HG03565 (cell line): ENCODE results near the gene MLPH.

ENCODE experiments used
- ATAC-seq: cut with Tn5 transposase; IDR thresholded peaks from one replicate; pipeline ENCODE4 v1.9.1; 2021; ENCODE audit warnings: mild to moderate bottlenecking, moderate library complexity; ENCODE audit not compliant: unreplicated experiment

Gene MLPH

GRCh38 chr2:237475704-237476141 is 11.3 kb upstream of the MLPH start:
- no peak for ATAC-seq

DNA sequence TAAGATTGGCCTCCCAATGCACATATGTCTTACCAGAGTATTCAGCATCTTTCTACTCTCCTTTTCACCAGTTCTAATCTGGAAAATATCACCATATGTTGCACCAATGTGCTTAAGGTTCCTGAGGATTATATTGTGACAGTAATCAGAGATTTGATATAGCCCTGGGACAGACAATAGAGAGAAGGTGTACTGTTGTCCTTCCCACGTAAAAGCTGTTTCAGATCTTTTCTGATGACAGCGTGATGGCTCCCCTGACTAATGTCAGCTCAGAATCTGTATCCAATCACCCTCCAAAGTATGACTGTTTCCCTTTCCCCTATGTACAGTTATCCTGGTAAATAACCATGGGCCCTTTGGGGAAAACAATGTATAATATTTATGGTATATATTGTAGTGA is 9.0 kb upstream of the MLPH start:
- no peak for ATAC-seq

- ATAC-seq = no peak
Measured at GRCh38 chr2:237478979-237479378, 8.1 kb upstream of the MLPH start.

DNA sequence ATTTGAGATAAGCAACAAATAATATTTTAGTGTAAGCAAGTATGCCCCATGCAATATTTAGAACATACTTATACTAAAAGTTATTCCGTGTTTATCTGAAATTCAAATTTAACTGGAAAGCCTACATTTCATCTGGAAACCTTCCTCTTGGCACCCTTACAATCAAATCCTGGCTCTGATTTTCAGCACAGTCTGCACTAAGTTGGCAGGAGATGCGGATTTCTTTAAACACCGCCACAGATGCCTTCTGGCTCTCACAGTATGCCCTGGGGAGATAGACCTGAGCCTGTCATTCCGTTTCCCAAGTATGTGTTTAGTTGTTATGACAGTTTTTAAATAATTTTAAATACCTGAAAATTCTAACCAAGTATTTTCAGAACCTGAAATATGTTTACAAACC is 7.3 kb upstream of the MLPH start:
- no peak for ATAC-seq

DNA sequence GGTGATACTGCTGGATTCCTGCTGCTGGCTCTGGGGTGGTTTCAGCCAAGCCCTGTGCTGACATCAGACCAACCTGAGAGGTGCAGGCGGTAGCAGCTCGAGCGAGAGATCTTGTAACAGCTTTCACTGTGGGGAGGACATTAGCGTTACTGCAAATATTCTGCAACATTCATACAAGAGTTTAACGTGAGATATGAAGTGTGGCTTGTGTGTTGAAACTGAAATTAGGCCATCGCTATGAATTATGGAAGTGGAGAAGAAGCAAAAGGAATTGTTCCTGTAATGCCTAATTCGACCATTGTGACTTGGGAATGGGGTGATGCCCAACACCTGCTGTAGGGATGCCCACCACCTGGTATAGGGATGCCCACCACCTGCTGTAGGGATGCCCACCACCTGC is 6.5 kb upstream of the MLPH start:
- no peak for ATAC-seq

GRCh38 chr2:237480988-237481525 is 6.0 kb upstream of the MLPH start:
- no peak for ATAC-seq

DNA sequence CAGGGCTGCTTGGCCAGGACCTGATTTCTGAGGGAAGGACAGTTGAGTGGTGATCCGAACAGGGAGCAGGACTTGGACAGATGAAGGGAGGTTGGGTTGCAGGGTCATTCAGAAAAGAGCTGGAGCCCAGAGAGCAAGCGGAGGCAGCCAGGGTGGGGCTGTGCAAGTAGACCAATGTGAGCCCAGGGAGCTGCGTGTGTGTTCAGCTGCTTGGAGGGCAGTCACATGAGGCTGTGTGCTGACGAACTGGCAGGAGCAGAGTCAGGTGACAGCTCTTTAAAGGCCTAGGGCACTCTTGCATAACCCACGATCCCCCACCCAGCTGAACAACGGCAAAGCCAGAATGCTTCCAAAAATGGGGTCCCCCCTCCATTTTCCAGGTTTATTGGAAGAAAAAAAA is 4.6 kb upstream of the MLPH start:
- no peak for ATAC-seq

DNA sequence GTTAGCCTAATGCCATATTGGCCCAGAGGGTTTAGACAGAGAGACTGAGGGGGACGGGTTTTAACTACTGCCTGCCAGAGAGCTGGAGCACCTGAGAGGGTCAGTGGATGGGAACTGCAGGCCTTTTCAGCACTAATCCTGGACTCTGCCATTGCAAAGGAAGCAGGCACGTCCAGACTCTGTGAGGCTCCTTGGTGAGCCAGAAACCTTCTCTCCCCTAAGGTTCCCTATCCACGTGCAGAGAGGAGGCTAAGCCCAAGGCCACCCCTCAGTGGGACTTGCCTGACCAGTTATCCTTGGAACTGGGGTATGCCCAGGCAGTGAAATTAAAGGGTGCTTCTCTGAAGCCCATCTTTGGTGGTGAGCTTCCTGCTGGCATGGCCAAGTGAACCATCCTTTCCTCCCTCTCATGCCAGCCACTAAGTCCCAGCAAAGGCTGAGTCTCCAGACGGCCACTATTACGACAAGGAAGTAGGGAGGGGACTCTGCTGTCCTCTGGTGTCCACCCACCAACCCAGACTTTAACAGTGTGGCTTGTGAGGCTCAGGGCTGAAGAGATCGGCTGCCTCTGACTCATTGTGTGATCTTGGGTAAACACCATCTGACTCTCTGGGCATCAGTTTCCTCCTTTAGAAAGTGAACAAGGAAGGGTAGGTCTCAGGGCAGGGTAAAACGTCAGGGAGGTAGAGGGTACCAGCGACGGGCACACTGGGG is 3.9 kb upstream of the MLPH start:
- no peak for ATAC-seq

DNA sequence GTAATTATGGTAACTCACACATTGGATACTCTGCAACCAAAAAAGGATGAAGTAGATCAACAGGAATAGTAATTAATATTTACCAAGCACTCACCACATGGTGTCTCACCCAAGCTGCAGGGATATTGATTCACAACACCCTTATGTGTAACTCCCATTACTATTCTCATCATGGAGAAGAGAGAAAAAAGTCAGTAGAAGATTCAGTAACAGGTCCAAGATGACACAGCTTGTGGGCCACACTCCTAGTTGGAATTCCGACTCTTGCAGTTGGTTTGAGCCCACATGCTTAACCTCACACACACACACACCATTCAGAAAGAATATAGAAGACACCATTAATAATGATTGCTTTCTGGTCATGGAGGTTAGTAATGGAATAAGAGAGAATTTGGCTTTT is 1.7 kb upstream of the MLPH start:
- ATAC-seq = no peak

- no peak for ATAC-seq
Measured at GRCh38 chr2:237485844-237486243, 1.2 kb upstream of the MLPH start.

GRCh38 chr2:237486334-237486818 is 675 bp upstream of the MLPH start:
- ATAC-seq = no peak

- ATAC-seq = no peak
Measured at GRCh38 chr2:237487496-237487895, 445 bp downstream of the MLPH start.

DNA sequence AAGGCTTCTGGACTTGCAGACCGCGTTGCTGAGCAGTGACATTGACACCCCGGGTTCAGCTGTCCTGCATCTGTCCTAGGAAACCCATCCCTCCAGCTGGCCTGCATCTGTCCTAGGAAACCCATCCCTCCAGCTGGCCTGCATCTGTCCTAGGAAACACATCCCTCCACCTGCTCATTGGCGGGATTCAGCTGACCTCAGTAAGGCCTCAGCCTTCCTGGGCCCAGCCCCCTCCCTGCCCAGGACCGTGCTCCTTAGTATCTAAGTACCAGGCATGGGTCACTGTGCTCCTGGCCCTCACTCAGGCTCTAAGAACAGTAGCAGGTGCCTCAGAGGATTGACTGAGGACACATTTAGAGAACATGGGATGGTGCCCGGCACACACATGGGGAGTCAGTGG is 1.2 kb downstream of the MLPH start:
- no peak for ATAC-seq

DNA sequence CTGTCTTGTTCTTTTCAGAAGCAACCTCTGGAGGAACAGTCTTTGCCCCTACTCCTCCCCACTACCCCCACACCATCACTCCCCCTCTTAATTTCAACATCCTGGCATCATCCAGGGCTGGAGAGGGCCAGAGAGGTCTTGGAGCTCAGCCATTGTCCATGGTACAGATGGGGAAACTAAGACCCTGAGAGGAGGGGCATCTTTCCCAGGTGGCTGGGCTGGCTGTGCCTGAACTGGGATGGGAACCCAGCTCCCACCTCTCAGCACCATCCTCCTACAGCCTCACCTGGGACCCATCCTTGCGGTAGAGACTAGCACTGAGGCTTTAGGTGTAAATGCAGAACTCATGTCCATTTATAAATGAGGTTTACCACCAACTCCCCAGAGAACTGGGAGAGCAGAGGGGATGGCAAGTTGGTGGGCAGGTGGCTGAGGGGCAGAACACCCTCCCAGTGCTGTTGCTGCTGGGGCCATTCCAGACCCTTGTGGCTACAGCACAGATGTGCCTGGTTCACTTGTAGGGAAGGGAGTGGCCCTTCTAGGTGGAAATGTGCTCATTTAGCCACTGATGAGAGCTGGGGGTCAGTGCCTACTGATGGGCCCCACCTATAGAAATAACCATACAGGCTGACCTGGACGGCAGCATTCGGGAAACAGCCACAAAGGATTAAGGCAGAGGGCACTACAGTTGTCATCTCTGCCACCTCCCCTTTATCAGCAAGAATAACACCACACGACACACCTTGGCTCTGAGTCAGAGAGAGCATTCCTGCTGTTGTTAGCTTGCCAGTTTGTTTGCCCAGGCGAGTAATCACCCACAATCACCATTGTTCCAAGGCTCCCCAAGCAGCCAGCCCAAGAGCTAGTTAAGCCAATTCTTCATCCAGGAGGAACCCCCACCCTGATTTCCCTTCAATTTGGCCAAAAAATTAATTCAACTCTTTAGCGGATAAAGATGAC is 2.1 kb downstream of the MLPH start:
- no peak for ATAC-seq

- no peak for ATAC-seq
Measured at GRCh38 chr2:237490009-237490711, 3.1 kb downstream of the MLPH start.

DNA sequence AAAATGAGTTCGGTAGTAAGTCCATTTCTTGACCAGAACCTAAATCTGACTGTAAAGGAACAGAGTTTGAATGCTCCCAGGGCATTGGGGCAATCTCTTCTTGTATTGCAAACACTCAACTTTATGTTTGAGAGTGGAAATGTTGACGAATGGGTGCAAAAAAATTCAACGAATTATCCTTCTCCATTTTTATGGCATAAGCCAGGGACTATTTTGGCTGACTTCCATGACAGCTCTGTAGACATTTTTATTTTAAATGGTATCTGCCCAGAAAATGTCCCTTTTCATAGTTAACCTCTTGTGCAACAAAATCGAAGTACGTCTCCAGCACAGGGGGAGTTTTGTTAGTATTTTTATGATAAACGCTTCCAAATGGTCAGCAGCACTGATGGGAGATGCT is 3.7 kb downstream of the MLPH start:
- ATAC-seq = no peak

DNA sequence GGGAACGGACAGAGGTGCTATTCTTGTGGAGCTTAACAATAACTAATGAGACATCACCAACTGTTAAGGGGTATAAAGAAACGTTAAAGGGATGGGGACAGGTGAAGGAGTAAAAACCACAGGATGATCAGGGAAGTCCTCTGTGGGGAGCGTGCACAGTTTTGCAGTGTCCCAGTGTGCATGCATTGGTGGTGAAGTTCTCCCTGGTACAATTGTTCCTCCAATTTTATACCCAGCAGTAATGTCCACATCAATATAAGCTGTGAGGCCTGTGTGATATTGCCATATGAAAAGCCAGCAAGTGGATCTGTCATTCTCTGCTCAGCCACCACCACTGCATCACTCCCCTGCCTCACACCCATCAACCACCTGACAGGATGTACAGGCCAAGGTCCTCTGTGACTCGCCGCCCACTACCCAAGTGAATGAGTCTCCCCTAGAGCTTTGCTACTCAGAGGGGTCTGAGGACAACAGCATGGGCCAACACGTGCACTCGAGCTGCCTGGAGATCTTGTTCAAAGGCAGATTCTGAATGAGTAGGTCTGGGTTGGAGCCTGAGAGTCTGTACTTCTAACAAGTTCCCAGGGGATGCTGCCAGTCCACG is 4.6 kb downstream of the MLPH start:
- no peak for ATAC-seq

GRCh38 chr2:237492137-237492890 is 5.3 kb downstream of the MLPH start:
- ATAC-seq = no peak

GRCh38 chr2:237494066-237494465 is 7.0 kb downstream of the MLPH start:
- no peak for ATAC-seq

DNA sequence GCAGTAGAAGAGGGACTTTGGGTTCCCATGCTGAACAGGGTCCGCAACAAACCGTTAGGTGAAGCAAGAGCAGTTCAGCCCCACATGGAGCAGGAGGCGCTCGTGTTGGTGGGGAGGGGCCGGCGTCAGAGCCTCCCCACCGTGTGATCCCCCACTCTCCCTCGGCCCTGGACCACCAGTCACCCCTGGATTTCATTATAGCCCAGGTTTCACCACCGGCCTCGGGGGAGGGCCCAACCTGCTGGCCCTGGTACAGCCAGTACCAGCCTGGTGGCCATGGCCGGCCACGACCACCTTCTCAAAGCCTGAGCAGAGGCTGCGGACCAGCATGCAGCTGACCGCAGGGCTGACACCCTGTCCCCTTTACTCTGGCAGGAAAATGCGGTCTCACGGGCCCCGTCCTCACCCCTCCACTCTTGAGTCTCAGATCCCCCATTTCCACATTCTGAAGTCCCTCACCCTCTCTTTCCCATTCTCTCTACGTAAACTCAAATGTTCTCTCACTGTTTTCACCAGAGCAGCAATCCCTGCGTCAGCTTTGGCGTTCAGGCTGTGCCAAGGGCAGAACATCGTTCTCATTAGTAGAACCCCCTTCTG is 8.6 kb downstream of the MLPH start:
- no peak for ATAC-seq
